HL-60/S4 treated with retinoic acid at 250 ng/mL for 4 days and 3 days (cell line): ENCODE results near the gene BFSP1.

Source experiments
- in situ Hi-C: fragments of 300-500 bp; cut with MboI; formaldehyde crosslinking; loops from 2 replicates; pipeline ENCODE4 v1.7.0; 2022; ENCODE audit warnings: low sequenced_read_pairs

BFSP1 gene

GRCh38 chr20:17525132-17525531 is 6.0 kb downstream of the BFSP1 start:
- in situ Hi-C loops: loop anchor here (25.0 kb wide), 1 partner anchor 387 kb away; no protein-coding TSS in a partner anchor

- in situ Hi-C loops: loop anchor here (25.0 kb wide), 1 partner anchor 738 kb away; no protein-coding TSS in a partner anchor
These were observed 6.6 kb downstream of the BFSP1 start for GRCh38 chr20:17524560-17524959.

- in situ Hi-C loops: loop anchor here (25.0 kb wide), 1 partner anchor 739 kb away; no protein-coding TSS in a partner anchor
These were observed 7.9 kb downstream of the BFSP1 start for GRCh38 chr20:17523326-17523725.

GRCh38 chr20:17522528-17522927 is 8.7 kb downstream of the BFSP1 start:
- in situ Hi-C loops: loop anchor here (25.0 kb wide), 1 partner anchor 740 kb away; no protein-coding TSS in a partner anchor

- in situ Hi-C loops: loop anchor here (25.0 kb wide), 1 partner anchor 742 kb away; no protein-coding TSS in a partner anchor
These were observed 10.6 kb downstream of the BFSP1 start for GRCh38 chr20:17520583-17520982.

- in situ Hi-C loops: loop anchor here (10.0 to 25.0 kb wide), 2 partner anchors 105 to 743 kb away; no protein-coding TSS in a partner anchor
These were observed 11.4 kb downstream of the BFSP1 start for GRCh38 chr20:17519606-17520285.

GRCh38 chr20:17518339-17519052 is 12.7 kb downstream of the BFSP1 start:
- in situ Hi-C loops: loop anchor here (10.0 to 25.0 kb wide), 2 partner anchors 106 to 744 kb away; no protein-coding TSS in a partner anchor

- in situ Hi-C loops: loop anchor here (10.0 to 25.0 kb wide), 2 partner anchors 110 to 747 kb away; no protein-coding TSS in a partner anchor
These were observed 16.1 kb downstream of the BFSP1 start for GRCh38 chr20:17515053-17515452.

GRCh38 chr20:17513939-17514338 is 17.2 kb downstream of the BFSP1 start:
- in situ Hi-C loops: loop anchor here (10.0 to 25.0 kb wide), 2 partner anchors 111 to 748 kb away; no protein-coding TSS in a partner anchor

- in situ Hi-C loops: loop anchor here (10.0 to 25.0 kb wide), 2 partner anchors 113 to 751 kb away; no protein-coding TSS in a partner anchor
These were observed 19.8 kb downstream of the BFSP1 start for GRCh38 chr20:17511401-17511800.

- in situ Hi-C loops: loop anchor here (10.0 to 25.0 kb wide), 2 partner anchors 114 to 752 kb away; no protein-coding TSS in a partner anchor
These were observed 20.6 kb downstream of the BFSP1 start for GRCh38 chr20:17510548-17510947.

GRCh38 chr20:17508756-17509155 is 22.4 kb downstream of the BFSP1 start:
- in situ Hi-C loops: loop anchor here (25.0 kb wide), 1 partner anchor 754 kb away; no protein-coding TSS in a partner anchor

- in situ Hi-C loops: loop anchor here (25.0 kb wide), 1 partner anchor 755 kb away; no protein-coding TSS in a partner anchor
These were observed 23.6 kb downstream of the BFSP1 start for GRCh38 chr20:17507531-17507930.

GRCh38 chr20:17507032-17507431 is 24.1 kb downstream of the BFSP1 start:
- in situ Hi-C loops: loop anchor here (25.0 kb wide), 1 partner anchor 755 kb away; no protein-coding TSS in a partner anchor

- in situ Hi-C loops: loop anchor here (25.0 kb wide), 1 partner anchor 756 kb away; no protein-coding TSS in a partner anchor
These were observed 25.3 kb downstream of the BFSP1 start for GRCh38 chr20:17505636-17506517.

- in situ Hi-C loops: loop anchor here (25.0 kb wide), 1 partner anchor 757 kb away; no protein-coding TSS in a partner anchor
These were observed 26.1 kb downstream of the BFSP1 start for GRCh38 chr20:17504898-17505635.

GRCh38 chr20:17504066-17504897 is 26.9 kb downstream of the BFSP1 start:
- in situ Hi-C loops: loop anchor here (25.0 kb wide), 1 partner anchor 758 kb away; no protein-coding TSS in a partner anchor
